ENCODE data around the gene DNAJC21.
A peak's percentile ranks its signal among the peaks of the same experiment; 100 is the strongest.
"Not testable (repeated sequence)": the region's sequence is repeated elsewhere in the genome, so short reads cannot be mapped to it uniquely, and the experiment has no call there.

Gene DNAJC21

DNA sequence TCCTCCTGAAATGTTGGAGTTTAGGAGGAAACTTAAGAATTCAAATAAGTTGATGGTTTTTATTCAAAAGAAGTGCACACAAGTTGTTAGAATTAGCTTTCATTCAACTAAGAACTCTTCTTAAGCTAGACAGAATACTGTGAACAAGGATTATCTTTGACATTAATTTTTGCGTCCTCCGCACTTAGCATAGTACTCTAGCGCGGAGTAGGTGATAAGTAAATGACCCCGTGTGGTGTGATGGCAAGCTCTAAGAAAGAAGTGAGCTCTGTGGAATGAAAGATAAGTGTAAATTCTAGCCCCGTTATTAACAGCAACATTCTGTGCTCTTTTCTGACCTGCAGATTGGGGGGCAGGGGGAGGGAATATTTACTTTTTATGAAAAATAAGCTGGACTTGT is 12.8 kb upstream of the DNAJC21 start:
- no peak for DNase-seq
- intact Hi-C loops (cut with DNase I) = no loop called here

DNA sequence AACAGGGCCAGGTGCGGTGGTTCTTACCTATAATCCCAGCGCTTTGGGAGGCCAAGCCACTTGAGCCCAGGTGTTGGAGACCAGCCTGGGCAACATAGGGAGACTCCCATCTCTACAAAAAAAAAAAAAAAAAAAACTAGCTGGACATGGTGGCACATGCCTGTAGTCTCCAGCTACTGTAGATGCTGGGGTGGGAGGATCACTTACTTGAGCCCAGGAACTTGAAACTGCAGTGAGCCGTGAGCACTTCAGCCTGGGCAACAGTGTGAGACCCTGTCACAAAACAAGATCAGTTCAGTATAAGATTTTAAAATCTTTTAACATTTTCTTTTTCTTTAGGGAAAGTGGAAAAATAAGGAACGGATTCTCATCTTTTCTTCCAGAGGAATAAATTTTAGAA is 11.3 kb upstream of the DNAJC21 start:
- no peak for DNase-seq
- intact Hi-C loops (cut with DNase I) = no loop called here

DNA sequence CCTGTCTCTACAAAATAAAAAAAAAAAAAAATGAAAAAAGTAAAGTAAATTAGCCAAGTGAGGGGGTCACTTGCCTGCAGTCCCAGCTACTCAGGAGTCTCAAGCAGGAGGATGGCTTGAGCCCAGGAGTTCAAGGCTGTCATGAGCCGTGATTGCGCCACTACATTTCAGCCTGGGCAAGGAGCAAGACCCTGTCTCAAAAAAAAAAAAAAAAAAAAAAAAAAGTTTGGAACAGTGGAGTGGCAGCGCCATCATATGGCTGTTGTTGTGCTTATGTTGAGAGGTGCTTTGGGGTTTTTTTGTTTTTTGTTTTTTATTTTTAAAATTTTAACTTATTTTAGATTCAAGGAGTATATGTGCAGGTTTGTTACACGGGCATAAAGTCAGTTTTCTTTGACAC is 10.3 kb upstream of the DNAJC21 start:
- intact Hi-C loops (cut with DNase I) = no loop called here

DNA sequence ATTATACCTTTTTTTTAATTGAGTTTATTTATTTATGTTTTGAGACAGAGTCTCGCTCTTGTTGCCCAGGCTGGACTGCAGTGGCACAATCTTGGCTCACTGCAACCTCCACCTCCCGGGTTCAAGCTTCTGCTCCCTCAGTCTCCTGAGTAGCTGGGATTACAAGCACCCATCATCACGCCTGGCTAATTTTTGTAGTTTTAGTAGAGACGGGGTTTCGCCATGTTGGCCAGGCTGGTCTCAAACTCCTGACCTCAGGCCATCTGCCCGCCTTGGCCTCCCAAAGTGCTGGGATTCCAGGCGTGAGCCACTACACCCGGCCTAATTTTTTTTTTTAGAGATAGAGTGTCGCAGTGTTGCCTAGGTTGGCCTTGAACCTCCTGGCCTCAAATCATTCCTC is 6.1 kb upstream of the DNAJC21 start:
- DNase-seq; intact Hi-C loops (cut with DNase I): not testable (repeated sequence)

More for the DNA sequence above, 10.3 kb upstream of the DNAJC21 start:
- no peak for DNase-seq

DNA sequence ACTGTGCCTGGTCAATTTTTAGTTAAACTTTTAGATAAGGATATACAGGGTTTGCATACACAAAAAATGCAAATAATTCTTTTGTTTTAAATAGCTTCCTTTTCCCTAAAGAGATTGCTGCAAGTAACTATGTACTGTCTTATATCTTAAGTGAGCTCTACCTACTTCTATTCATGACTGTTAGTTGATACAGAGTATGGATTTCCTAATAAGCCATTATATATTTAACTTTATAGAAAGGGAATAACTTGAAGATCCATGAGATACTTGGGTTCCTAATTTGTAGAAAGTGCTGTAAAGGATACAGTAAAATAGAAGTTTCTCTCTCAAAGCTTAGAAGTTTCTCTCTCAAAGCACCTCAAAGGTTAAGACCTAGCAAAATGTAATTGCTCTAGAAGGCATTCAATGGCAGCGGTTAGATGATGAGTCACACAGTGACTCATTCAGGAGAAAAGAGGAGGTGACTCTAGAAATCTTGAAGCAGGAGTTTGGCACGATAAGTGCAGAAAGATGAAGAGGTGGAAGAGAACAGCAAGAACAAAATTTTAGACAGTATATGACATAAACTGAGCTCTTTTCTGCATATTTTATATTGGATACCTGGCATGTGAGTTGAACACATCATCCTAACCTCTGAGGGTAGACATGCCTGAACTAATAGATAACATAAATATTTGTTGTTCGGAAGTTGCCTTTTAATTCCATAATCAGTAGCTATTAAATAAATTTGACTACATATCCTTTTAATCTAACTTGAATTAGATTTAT is 5.5 kb upstream of the DNAJC21 start:
- intact Hi-C loops (cut with DNase I) = no loop called here

DNA sequence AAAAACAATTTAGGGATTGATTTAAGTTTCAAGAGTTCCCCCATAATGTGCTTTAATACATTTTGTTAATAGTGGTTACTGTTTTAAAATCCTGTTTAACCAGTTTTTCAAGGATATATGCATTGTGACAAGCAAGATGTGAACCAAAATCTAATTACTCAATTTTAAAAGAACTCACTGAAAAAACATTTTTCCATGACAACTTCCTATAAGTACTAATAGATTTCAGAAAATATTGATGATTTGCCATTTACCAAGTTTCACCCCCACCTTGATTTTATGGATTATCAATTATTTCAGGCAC is 4.9 kb upstream of the DNAJC21 start:
- intact Hi-C loops (cut with DNase I) = no loop called here

More for the DNA sequence above, 5.5 kb upstream of the DNAJC21 start:
- peak in 18 of 42 donors; percentile 12 to 80 (median 49) for DNase-seq

DNA sequence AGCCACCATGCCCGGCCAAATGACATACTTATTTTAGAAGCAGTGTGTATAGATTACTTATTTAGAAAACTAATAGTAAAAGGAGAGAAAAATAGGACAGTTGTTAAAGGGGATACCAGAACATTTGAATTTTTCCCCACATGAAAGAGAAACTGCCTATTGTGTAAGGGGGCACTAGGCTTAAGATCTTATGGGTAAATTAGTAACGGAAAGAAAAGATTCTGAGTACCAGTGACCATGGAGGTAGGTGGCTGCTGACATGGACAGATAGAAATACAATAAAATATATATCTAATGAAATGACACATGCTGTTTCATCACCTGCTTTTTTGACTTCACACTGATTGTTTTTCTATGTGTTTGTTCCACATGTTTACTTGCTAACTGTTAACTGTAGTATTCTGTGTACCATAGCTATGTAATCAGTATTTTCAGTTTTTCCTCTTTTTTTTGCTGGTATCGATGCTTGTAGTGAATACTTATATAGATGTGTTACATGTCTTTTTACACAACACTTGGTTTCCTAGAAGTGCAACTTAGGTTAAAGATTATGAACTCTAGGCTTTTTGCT is 3.0 kb upstream of the DNAJC21 start:
- intact Hi-C loops (cut with DNase I) = no loop called here
- no peak for DNase-seq

More for the DNA sequence above, 4.9 kb upstream of the DNAJC21 start:
- no peak for DNase-seq

DNA sequence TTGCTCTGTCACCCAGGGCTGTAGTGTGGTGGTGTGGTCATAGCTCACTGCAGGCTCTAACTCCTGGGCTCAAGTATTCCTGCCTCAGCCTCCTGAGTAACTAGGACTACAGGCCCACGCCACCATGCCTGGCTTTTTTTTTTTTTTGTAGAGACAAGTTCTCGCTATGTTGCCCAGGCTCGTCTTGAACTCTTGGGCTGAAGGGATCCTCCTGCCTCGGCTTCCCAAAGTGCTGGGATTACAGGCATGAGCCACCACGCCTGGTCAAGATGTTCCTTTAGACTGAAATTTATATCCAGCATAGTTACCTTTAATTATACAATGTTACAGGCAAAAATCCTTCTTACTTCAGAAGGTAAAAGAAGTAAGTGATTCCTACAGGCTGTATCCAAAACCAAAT is 1.6 kb upstream of the DNAJC21 start:
- intact Hi-C loops (cut with DNase I) = loop anchor here (2.0 kb wide), 1 partner anchor 13 kb away; the partner anchor contains the start of genes BRIX1 and RAD1
- DNase-seq = no peak

DNA sequence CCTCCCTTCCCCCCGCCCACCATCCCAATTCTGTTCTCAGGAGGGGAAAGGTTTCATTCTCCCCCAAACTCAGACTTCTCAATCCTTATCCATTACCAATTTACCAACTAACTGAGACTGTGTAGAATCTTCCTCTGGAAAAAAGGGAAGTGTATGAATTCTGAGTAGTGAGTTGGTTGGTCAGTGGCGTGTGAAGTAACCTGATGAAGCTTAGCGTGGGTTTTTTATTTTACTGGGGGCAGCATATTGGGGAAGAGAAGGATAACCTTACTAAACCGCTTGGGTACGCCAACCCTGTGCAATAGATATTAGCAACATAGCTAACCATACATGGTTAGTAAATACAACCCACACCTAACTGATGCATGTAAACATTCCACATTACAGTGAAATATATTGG is 1.1 kb upstream of the DNAJC21 start:
- DNase-seq = no peak
- intact Hi-C loops (cut with DNase I) = loop anchor here (2.0 kb wide), 1 partner anchor 13 kb away; the partner anchor contains the start of genes BRIX1 and RAD1

DNA sequence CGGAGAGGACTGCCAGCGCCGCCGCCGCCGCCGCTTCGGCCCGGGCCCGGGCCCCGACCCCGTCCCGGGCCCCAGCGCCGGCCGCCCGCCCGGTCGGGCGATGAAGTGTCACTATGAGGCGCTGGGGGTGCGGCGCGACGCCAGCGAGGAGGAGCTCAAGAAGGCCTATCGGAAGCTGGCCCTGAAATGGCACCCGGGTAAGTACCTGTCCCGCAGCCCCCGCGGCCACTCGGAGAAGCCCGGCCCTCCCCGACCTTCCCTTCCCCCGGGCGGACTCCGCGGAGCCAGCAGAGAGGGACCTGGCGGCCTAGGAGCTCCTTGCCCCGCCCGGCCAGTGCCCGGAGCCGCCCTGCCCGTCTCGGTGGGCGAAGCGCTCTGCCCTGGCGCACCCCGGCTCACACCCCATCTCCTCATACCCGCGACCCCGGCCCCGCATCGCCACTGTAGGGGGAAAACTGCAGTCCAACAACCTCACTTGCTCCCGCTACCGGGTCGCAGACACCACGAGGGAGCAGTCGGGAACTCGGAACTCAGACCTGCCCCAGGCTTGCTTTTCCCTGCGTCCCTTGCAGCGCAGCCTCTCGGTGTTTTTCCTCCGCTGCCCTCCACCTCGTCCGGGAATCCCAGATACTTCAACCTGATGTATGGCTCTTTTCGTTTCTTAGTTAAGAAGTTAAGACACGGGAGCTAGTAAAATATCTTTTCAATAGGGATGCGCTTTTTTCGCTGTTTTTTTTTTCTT is 532 bp downstream of the DNAJC21 start:
- intact Hi-C loops (cut with DNase I) = loop anchor here (2.0 kb wide), 1 partner anchor 15 kb away; the partner anchor contains the start of genes BRIX1 and RAD1
- peak; percentile 49 to 89 (median 74) for DNase-seq

DNA sequence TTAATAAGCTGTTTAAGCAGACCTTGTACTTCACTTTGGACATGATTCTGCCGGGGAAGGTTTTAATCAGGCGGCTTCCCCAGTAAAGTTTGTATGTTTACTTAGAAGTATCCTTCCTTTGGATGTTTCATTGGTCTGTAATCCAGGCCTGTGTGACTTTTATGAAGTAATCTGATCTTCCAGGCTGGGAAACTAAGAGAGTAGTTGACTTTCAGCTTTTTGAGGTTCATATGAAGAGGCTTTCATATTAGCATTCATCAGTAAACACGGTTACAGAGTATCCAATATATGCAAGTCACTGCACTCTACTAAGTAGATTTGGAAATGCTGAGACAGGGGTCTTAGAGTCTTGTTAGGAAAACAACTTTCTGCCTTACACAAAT is 1.1 kb downstream of the DNAJC21 start:
- no peak for DNase-seq
- intact Hi-C loops (cut with DNase I) = no loop called here

DNA sequence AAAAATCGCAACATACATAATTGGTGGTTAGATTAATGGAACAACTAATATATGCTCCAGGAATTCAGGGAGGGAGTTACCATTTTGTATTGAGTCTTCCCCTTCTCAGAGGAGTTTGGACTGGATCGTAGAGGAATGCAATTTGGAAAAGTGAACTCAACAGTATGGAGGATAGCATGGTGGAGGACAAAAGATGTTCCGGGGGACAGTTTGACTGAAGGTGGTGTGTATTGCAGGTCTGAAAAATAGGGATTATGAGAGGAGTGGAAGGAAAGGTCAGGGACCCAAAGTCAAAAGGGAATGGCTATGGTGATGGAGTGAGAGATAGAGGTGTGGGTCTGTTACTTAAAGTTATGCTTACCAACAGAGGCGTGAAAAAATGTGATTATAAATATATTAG is 1.5 kb downstream of the DNAJC21 start:
- intact Hi-C loops (cut with DNase I) = no loop called here
- no peak for DNase-seq

DNA sequence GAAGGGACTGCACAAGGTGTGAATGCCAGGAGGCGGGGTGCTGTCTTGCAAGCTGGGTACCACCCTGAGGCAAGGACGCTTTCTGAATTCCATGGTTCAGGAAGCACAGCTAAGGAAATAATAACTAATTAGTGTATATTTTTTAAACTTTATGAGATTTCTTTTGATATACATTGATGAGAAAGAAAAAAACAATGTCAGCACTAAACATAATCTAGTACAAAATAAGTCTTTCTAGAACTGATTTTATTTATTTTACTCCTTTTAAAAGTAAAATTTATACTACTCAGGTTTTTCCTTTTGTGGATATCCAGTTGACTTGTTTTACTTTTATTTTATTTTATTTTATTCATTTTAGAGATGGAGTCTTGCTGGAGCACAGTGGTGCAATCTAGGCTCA is 3.6 kb downstream of the DNAJC21 start:
- DNase-seq = no peak
- intact Hi-C loops (cut with DNase I) = no loop called here

DNA sequence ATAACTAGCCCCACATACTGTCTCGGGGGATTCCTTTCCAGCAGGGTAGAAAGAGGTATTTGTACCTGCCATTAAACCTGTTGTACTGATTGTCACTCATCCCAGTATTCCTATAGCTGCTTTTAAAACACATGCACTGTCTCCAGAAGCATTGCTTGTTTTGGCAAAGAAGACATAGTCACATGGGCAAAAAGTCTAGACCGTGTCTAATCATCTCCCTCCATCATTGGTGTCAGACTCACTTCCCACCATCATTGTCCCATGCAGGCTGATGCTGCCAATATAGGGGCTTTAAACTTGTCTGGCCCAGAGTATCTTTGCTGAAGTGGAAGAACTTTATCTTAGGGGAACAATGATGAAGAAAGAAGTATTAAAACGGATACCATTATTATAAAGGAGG is 12.6 kb downstream of the DNAJC21 start:
- no peak for DNase-seq
- intact Hi-C loops (cut with DNase I) = no loop called here

DNA sequence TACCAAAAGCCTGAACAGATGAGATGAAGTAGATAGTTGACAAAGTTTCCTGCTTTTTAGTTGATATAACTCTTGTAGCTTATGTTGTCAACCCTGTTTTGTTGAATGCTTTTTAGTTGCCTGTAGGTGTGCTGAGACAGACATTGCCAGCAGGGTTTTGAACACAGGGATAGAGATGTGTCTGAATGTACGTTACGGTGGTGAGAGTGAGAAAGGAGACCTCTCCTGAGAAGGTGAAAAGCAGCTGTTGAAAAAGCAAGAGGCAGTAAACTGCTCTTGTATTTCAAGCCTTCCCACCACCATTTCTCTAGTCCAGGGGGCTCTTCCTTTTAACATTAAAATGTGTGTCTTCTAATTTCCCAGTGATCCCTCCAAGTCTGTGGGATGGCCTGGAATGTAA is 14.7 kb downstream of the DNAJC21 start:
- DNase-seq = no peak
- intact Hi-C loops (cut with DNase I) = no loop called here

DNA sequence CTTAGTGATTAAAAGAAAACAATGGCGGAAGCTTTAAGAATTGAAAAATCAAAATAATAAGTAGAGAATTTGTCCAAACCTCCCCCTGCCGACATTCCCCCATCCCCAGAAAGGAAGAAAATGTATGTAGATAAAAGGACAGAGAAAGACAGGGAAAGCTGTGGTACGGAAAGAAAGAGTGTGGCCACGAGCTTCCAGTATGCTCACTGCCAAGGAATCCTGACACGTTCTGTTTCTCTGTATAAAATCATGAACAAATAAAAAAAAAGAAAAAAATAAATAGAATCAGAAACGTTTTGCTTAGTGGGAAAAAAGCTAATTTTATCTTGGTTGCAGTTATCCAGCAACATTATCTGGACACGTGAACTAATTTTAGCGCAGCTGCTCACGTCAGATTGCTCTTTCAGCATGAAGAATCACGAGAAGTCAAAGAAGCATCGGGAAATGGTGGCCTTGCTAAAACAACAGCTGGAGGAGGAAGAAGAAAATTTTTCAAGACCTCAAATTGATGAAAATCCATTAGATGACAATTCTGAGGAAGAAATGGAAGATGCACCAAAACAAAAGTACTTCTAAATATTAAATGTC is 15.2 kb downstream of the DNAJC21 start:
- intact Hi-C loops (cut with DNase I) = no loop called here
- DNase-seq = no peak

DNA sequence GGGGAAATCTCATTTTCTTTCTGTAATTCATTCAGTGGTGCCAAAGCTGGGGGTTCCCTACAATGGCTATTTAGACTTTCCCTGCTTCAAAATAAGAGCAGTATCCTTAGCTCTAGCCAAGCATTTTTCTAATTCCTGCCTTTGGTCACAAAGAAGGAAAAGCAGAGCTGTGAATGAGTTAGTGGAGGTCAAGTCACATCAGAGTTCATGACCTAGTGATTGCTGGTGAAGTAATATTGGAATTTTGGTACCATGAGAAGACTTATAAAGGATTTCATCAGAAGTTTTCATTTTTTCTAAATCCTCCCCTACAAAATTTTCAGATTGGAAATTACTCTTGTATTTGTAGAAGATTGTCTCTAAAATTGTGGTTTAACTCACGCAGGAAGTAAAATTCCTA is 28.0 kb downstream of the DNAJC21 start:
- intact Hi-C loops (cut with DNase I) = no loop called here
- no peak for DNase-seq

DNA sequence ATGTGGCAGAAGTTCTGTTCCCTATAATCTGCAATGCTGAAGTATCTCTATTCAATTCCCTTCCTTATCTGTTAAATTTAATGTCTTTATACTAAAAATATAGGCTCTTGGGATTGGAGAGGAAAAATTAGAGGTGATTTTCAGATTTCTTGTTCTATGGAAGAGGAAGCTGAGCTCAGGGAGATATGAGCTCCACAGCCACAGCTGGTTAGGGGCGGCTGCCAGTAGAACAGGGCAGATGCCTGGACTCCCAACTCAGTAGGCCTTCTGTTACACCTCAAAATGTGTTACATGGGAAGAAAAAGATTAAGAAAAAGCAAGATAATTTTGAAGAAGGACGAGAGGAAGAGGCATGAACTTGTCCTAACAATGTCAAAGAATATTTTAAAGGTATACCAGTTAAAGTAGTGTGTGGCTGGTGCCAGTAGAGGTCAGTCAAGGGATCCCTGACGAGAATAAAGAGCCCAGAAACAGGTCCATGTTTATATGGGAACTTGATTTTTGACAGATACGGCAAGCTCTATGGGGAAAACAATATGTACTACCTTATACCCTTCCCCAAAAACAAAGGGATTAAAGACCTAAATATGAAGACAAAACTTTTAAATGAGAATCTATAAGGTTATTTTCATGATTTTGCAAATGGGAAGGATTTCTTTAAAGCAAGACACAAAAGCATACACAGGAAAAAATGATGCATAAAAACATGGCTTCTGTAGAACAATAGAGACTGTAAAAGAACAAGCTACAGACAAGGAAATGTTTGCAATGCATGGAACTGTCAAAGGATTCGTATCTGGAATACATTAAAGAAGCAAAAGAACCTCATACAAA is 28.7 kb downstream of the DNAJC21 start:
- DNase-seq = peak in 11 of 42 donors; percentile 5 to 26 (median 19)
- intact Hi-C loops (cut with DNase I) = no loop called here

DNA sequence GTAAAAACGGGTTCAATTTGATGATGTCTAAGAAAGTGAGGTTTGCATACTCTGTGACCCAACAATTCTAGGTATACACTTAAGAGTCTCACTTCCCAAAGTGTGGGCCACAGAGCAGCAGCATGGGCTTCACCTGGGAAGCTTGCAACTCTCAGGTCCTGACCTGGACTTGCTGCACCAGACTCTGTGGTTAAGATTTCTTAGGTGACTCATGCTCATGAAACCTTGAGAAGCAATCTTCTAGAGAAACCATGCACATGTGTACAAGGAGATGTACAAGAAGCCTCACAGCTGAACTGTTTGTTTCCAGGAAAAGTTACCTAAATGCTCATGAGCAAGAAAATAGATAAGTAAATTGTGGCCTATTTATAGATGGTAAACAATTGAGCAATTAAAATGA is 30.0 kb downstream of the DNAJC21 start:
- DNase-seq = no peak
- intact Hi-C loops (cut with DNase I) = no loop called here

All from head of caudate nucleus (tissue), 42 donors.